SK-N-SH (cell line): Measurements from ENCODE around the gene MANSC1.

ENCODE experiments used
- CTCF ChIP-seq: fragments of 200-600 bp; sonication (generic); IDR thresholded peaks from 2 replicates; pipeline ENCODE4 v1.6.1; 2017; ENCODE audit warnings: antibody characterized with exemption, mild to moderate bottlenecking, moderate library complexity
- REST ChIP-seq: IDR thresholded peaks from 2 replicates; pipeline ENCODE4 v1.6.1; 2012; ENCODE audit warnings: mild to moderate bottlenecking, low read depth, low read length, moderate library complexity
- TCF12 ChIP-seq: IDR thresholded peaks from 2 replicates; pipeline ENCODE4 v1.4.0; 2012

- TF ChIP-seq CTCF: no peak
- TF ChIP-seq REST: no peak
- no peak for TF ChIP-seq TCF12
Measured at GRCh38 chr12:12336511-12336910, 13.5 kb downstream of the MANSC1 start.
